GM13976 (cell line): ENCODE results near the gene FUNDC2.

Experiments
- DNase-seq: peaks from one replicate; pipeline ENCODE4 v3.0.0; 2012; ENCODE audit warnings: low spot score
- CTCF ChIP-seq: IDR thresholded peaks from 2 replicates; pipeline ENCODE4 v1.5.1; 2012; ENCODE audit warnings: borderline replicate concordance, mild to moderate bottlenecking; ENCODE audit not compliant: insufficient read depth; ENCODE audit errors: extremely low read depth, missing control alignments, control extremely low read depth
- in situ Hi-C: fragments of 300-500 bp; cut with MboI; formaldehyde crosslinking; loops from one replicate; pipeline ENCODE4 v1.12.0; 2022; ENCODE audit warnings: low sequenced_read_pairs, mixed read lengths, inconsistent platforms; ENCODE audit not compliant: unreplicated experiment

FUNDC2 gene, protein sequence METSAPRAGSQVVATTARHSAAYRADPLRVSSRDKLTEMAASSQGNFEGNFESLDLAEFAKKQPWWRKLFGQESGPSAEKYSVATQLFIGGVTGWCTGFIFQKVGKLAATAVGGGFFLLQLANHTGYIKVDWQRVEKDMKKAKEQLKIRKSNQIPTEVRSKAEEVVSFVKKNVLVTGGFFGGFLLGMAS

DNA sequence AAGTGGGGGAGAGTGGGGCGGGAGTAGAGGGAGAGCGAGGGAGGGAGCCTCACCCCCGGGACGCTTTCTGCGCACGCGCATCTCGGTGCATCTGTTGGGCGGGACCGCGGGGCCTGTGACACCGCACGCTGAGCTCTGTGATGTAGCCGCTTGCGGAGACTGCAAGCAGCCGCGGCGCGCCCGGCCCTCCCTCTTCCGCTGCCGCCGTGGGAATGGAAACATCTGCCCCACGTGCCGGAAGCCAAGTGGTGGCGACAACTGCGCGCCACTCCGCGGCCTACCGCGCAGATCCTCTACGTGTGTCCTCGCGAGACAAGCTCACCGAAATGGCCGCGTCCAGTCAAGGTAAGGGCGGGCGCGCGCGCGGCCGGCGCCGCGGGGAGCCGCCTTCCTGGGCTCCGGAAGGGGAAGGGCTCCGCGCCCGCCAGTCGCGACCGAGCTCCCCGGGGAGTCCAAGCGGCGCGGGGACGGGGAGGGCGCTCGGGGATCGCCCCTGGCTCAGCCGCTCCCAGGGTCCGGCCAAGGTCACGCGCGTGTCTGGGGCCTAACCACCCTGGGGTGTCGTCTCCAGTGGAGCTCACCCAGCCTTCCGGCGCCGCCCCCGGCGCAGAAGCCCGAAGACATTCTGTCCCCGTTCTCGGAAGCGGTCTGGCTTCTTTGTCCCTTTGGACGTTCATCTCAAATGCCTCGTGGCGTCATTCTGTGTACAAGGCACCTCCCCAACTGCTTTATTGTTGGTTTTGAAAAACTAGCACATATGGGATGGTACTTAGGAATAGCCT lies at the start of gene FUNDC2:
FUNDC2 (plus strand) TSS at position 118 of the 782 bp plus-strand sequence; CDS start at position 213, 95 bp downstream.
- in situ Hi-C loops, result no loop called here
- no peak for TF ChIP-seq CTCF
- peak; percentile 87 for DNase-seq

DNA sequence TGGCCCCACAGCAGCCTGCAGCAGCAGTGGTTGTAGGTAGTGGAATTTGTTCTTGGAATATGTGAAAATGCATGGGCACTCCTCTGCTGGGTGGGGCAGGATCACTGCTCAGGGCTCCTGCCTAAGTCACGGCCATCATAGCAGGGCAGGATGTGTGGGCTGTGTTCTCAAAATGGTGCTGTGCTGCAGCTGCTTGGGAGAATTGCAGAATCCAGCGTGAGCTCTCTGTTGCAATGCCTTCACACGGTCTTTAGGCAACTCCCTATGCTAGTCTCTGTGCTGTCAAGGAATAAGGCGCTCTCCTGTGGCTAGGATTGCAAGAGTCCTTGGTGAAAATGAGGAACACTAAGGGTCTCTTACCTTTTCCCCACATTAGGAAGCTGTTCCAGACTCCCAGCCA lies 47.0 kb upstream of the FUNDC2 start:
- in situ Hi-C loops, result no loop called here
- no peak for DNase-seq
- TF ChIP-seq CTCF, result no peak

DNA sequence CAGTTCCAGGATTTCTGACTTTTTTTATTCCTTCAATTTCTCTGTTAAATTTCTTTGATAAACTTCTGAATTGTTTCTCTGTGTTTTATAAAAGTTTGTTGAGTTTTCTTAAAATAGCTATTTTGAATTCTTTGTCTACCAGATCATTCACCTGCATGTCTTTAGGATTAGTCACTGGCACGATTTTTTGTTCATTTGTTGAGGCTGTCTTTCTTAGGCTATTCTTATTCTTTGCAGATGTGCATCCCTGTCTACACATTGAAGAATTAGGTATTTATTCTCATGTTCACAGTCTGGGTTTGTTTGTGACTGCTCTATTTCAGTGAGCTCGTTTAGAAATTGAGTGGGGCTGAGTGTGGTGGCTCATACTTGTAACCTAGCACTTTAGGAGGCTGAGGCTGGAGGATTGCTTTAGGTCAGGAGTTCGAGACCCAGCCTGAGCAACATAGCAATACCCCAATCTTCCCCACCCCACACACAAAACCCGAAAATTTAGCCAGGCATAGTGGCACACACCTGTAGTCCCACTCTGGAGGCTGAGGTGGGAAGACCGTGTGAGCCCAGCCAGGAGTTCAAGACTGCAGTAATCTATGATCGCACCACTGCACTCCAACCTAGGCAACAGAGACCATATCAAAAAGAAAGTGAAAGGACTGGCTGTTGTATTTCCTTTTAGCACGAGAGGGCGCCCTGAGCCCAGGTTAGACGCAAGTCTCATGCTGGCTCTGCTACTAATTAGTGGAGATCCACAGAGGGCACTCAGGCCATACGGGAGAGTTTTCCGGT lies 46.1 kb upstream of the FUNDC2 start:
- peak; percentile 64 for DNase-seq
- TF ChIP-seq CTCF, result peak; percentile 73
- in situ Hi-C loops, result no loop called here

GRCh38 chrX:154981116-154981411 lies 45.6 kb upstream of the FUNDC2 start:
- in situ Hi-C loops, result no loop called here
- no peak for DNase-seq
- no peak for TF ChIP-seq CTCF

DNA sequence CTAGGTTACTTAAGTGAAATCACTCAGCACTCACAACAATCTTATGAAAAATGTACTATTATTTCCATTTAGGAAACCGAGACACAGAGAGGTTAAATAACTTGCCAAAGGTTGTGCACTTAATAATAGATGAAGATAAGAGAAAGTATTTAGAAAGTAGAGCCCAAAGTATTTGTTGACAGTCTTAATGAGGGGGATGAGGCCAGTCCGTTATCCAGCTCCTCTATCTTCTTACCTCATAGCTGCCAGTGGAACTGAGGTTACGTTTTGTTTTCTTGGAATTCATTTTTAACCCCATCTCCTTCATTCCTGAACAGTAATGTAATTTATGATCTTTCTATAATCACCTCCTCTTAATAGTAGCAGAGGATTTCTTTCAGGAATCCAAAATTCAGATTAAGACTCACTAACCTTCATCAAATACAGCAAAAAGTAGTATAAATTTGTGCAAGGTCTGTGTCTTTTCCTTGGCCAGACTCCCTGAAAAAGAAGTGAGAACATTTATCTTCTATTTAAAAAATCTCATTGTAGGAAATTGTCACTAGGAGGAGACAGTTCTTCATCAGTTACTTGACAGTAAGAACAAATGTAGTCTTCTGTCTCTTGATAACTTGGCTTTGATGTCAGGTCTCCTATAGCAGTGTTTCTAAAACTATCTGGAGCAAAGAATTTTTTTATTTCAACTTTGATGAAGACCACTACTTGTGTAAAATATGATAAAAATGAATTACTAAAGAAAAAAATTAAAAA lies 39.6 kb upstream of the FUNDC2 start:
- DNase-seq, result no peak
- no peak for TF ChIP-seq CTCF
- in situ Hi-C loops, result no loop called here

- TF ChIP-seq CTCF, result no peak
- in situ Hi-C loops, result no loop called here
- DNase-seq, result no peak
Observed at GRCh38 chrX:154987940-154988339, 38.7 kb upstream of the FUNDC2 start.
